GM23248 (cell line): ENCODE results near the gene ADGRV1. TPM values are rescaled to one million over a fixed set of nuclear protein-coding genes. Genes with fewer than 3 reads are reported as not detected.

Source experiments
- DNase-seq: peaks from one replicate; pipeline ENCODE4 v3.0.0-alpha.2; 2015
- H2AFZ ChIP-seq: fragments of 200-600 bp; sonication (generic); 2 replicates; pipeline ENCODE4 v1.6.1; 2016; ENCODE audit warnings: antibody characterized with exemption
- H3F3A ChIP-seq: fragments of 200-600 bp; sonication (generic); 2 replicates; pipeline ENCODE4 v1.6.1; 2016; ENCODE audit warnings: mild to moderate bottlenecking, antibody characterized with exemption, mixed run types; ENCODE audit not compliant: insufficient read depth
- H3K27ac ChIP-seq: fragments of 200-600 bp; sonication (generic); 2 replicates; pipeline ENCODE4 v1.5.1; 2016; ENCODE audit warnings: mild to moderate bottlenecking
- H3K27me3 ChIP-seq: fragments of 200-600 bp; sonication (generic); replicated peaks from 2 replicates; pipeline ENCODE4 v1.6.1; 2016; ENCODE audit warnings: mild to moderate bottlenecking; ENCODE audit not compliant: insufficient read depth
- H3K36me3 ChIP-seq: fragments of 200-600 bp; sonication (generic); 2 replicates; pipeline ENCODE4 v1.6.1; 2016; ENCODE audit warnings: low read depth, mild to moderate bottlenecking
- H3K4me1 ChIP-seq: fragments of 200-600 bp; sonication (generic); 2 replicates; pipeline ENCODE4 v1.6.1; 2016; ENCODE audit warnings: mild to moderate bottlenecking; ENCODE audit not compliant: insufficient read depth
- H3K4me2 ChIP-seq: fragments of 200-600 bp; sonication (generic); one replicate; pipeline ENCODE4 v1.6.1; 2016; ENCODE audit warnings: mild to moderate bottlenecking; ENCODE audit not compliant: unreplicated experiment
- H3K4me3 ChIP-seq: fragments of 200-600 bp; sonication (generic); 2 replicates; pipeline ENCODE4 v1.5.1; 2016; ENCODE audit warnings: mild to moderate bottlenecking
- H3K79me2 ChIP-seq: fragments of 200-600 bp; sonication (generic); 2 replicates; pipeline ENCODE4 v1.6.1; 2016; ENCODE audit warnings: mild to moderate bottlenecking; ENCODE audit not compliant: insufficient read depth
- H3K9ac ChIP-seq: fragments of 200-600 bp; sonication (generic); 2 replicates; pipeline ENCODE4 v1.6.1; 2016; ENCODE audit warnings: mild to moderate bottlenecking
- H3K9me2 ChIP-seq: fragments of 200-600 bp; sonication (generic); 2 replicates; pipeline ENCODE4 v1.6.1; 2016; ENCODE audit warnings: mixed run types, mild to moderate bottlenecking, moderate library complexity; ENCODE audit not compliant: insufficient read depth
- H3K9me3 ChIP-seq: fragments of 200-600 bp; sonication (generic); one replicate; pipeline ENCODE4 v1.6.1; 2017; ENCODE audit warnings: low read depth
- H4K20me1 ChIP-seq: fragments of 200-600 bp; sonication (generic); 2 replicates; pipeline ENCODE4 v1.6.0; 2016; ENCODE audit not compliant: insufficient read depth
- EZH2 ChIP-seq: fragments of 200-600 bp; sonication (generic); IDR thresholded peaks from 2 replicates; pipeline ENCODE4 v1.6.1; 2018; ENCODE audit warnings: antibody characterized with exemption, mild to moderate bottlenecking; ENCODE audit not compliant: insufficient read depth, poor library complexity, severe bottlenecking
- EZH2phosphoT487 ChIP-seq: fragments of 200-600 bp; sonication (generic); IDR thresholded peaks from 2 replicates; pipeline ENCODE4 v1.6.1; 2018; ENCODE audit warnings: antibody characterized with exemption, moderate library complexity, mild to moderate bottlenecking, low read depth; ENCODE audit not compliant: insufficient read depth
- WGBS, 2 experiments: methylation state at CpG; one replicate each; pipeline ENCODE4 v1.1.6; 2015 to 2017; ENCODE audit warnings: low lambda C conversion rate in 2 of 2, low coverage in 1 of 2; ENCODE audit errors: missing lambda C conversion rate in 2 of 2; 5-methylcytosine and 5-hydroxymethylcytosine counted together
- in situ Hi-C: fragments of 300-500 bp; cut with MboI; formaldehyde crosslinking; loops from 2 replicates; pipeline ENCODE4 v1.15.0; 2020
- polyA plus RNA-seq: library from polyadenylated mRNA; unstranded; fragments of >200 nt; fragmentation: Nextera tagmentation; extraction: Ambion mirVana; gene quantifications from 2 replicates; pipeline ENCODE4 v1.2.1, GENCODE V29; 2016
- total RNA-seq: library from RNA; depleted of rRNA; stranded (reverse); fragments of >200 nt; shearing (Covaris generic); gene quantifications from 2 replicates; pipeline ENCODE4 v1.2.3, GENCODE V29; 2014

ADGRV1 gene
- total and polyA plus RNA-seq, 2 experiments from 2014 or later, result not detected

DNA sequence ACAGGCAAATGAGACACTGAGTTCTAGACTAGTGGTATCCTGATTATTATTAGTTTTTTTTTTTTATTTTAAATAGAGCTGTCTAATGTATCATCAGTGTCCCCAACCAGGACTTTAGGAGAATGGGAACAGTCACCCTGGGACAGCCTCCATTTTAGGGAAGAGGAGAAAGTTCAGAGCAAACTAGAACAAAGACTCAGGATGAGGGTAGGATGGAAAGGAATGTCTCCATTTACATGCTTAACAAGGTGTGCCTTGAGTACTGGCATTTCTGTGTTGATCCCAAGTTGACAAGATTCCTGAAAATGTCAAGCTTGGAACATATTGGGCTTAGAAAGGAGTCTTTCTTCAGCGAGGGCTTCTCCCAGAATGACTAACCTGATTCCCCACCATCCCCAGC lies 601.0 kb downstream of the ADGRV1 start:
- TF ChIP-seq EZH2phosphoT487, result no peak
- TF ChIP-seq EZH2, result no peak
- H3K9ac ChIP-seq, result no peak overlapping the region
- no peaks in the 10 kb centered on the region for H3K9me2 ChIP-seq
- no peak overlapping the region for H3K27ac ChIP-seq
- DNase-seq, result no peak
- H3K27me3 ChIP-seq, result no peaks in the 10 kb centered on the region
- H2AFZ ChIP-seq, result no peak overlapping the region
- peaks cover 18% of the 10 kb centered on the region for H3K4me1 ChIP-seq
- no peaks in the 10 kb centered on the region for H3K9me3 ChIP-seq
- H3K4me2 ChIP-seq, result no peak overlapping the region
- no peaks in the 10 kb centered on the region for H4K20me1 ChIP-seq
- WGBS, 2 experiments, result 41 to 67% methylated on average over 1 of the region's 1 CpG
- no peak overlapping the region for H3K4me3 ChIP-seq
- no peaks in the 10 kb centered on the region for H3K36me3 ChIP-seq
- H3F3A ChIP-seq, result peaks cover 36% of the 10 kb centered on the region
- in situ Hi-C loops, result no loop called here
- no peaks in the 10 kb centered on the region for H3K79me2 ChIP-seq

- H3K27ac ChIP-seq, result no peak overlapping the region
- no peak for TF ChIP-seq EZH2phosphoT487
- no peak for TF ChIP-seq EZH2
- no peak overlapping the region for H3K4me2 ChIP-seq
- DNase-seq, result peak; percentile 60
- H3K9me2 ChIP-seq, result no peaks in the 10 kb centered on the region
- H3K79me2 ChIP-seq, result no peaks in the 10 kb centered on the region
- peaks cover 26% of the 10 kb centered on the region for H3K4me1 ChIP-seq
- H3K9me3 ChIP-seq, result no peaks in the 10 kb centered on the region
- H3K27me3 ChIP-seq, result no peaks in the 10 kb centered on the region
- no peak overlapping the region for H3K9ac ChIP-seq
- in situ Hi-C loops, result no loop called here
- no peak overlapping the region for H3K4me3 ChIP-seq
- H3K36me3 ChIP-seq, result no peaks in the 10 kb centered on the region
- 71 to 77% methylated on average over 5 of the region's 5 CpGs for WGBS, 2 experiments
- peaks cover 37% of the 10 kb centered on the region for H3F3A ChIP-seq
- no peaks in the 10 kb centered on the region for H4K20me1 ChIP-seq
- no peak overlapping the region for H2AFZ ChIP-seq
These were observed 602.2 kb downstream of the ADGRV1 start for GRCh38 chr5:91160714-91161285.

GRCh38 chr5:91162534-91163381 lies 604.2 kb downstream of the ADGRV1 start:
- Histone ChIP-seq H3K9me3 (no peaks in the 10 kb centered on the region), H3K36me3 (no peaks in the 10 kb centered on the region), H3F3A (peaks cover 57% of the 10 kb centered on the region), H3K27me3 (no peaks in the 10 kb centered on the region), H3K9me2 (no peaks in the 10 kb centered on the region), H2AFZ (no peak overlapping the region), H3K4me3 (peak overlapping the region; percentile 25; the same call in 1 of the 2 replicates), H3K79me2 (no peaks in the 10 kb centered on the region), H3K9ac (peak overlapping the region; percentile 40), H3K4me2 (peak overlapping the region; percentile 68), H3K27ac (peak overlapping the region; percentile 77), H3K4me1 (peaks cover 40% of the 10 kb centered on the region), H4K20me1 (no peaks in the 10 kb centered on the region)
- in situ Hi-C loops, result no loop called here
- TF ChIP-seq EZH2phosphoT487 (no peak), EZH2 (no peak)
- peak; percentile 94 for DNase-seq
- 38 to 40% methylated on average over 6 of the region's 6 CpGs for WGBS, 2 experiments

DNA sequence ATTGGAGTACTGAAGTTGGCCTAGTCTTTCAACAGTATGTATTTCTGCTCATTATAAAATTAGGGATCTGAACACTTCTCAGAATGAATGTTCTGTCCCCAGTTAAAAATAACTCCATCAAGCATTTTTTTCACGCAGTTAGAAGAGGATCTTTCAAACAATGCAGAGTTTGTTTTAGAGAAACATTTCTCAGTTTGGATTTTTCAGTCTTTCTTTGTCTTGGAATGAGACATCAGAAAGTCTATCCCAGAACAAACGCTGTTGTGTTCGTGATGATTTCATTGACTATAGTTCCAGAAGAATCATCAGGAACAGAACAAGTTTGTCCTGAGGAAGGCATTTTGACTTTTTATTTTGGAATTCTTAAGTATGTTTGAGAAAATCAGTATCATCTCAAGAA lies 605.8 kb downstream of the ADGRV1 start:
- peak overlapping the region; percentile 20; the same call in 1 of the 2 replicates for H3K27ac ChIP-seq
- H4K20me1 ChIP-seq, result no peaks in the 10 kb centered on the region
- in situ Hi-C loops, result no loop called here
- H3K79me2 ChIP-seq, result no peaks in the 10 kb centered on the region
- H3K4me2 ChIP-seq, result no peak overlapping the region
- no peak overlapping the region for H3K9ac ChIP-seq
- H3K4me1 ChIP-seq, result peaks cover 40% of the 10 kb centered on the region
- H3K4me3 ChIP-seq, result no peak overlapping the region
- TF ChIP-seq EZH2phosphoT487, result no peak
- no peak for TF ChIP-seq EZH2
- H3K27me3 ChIP-seq, result no peaks in the 10 kb centered on the region
- 30 to 37% methylated on average over 3 of the region's 3 CpGs for WGBS, 2 experiments
- no peaks in the 10 kb centered on the region for H3K36me3 ChIP-seq
- H3K9me2 ChIP-seq, result no peaks in the 10 kb centered on the region
- H2AFZ ChIP-seq, result 0 out of 2 replicates have a peak overlapping the region, but pooled peaks have one; percentile 42
- H3F3A ChIP-seq, result peaks cover 57% of the 10 kb centered on the region
- no peak for DNase-seq
- H3K9me3 ChIP-seq, result no peaks in the 10 kb centered on the region
